SK-N-MC (cell line): Measurements from ENCODE around the gene CRYAA.
"Not testable (repeated sequence)": the region's sequence is repeated elsewhere in the genome, so short reads cannot be mapped to it uniquely, and the experiment has no call there.

ENCODE experiments used
- DNase-seq: peaks from one replicate; pipeline ENCODE4 v3.0.0-alpha.2; 2011; ENCODE audit warnings: low read depth, low spot score
- H3K27ac ChIP-seq: fragments of 200-600 bp; sonication (generic); 2 replicates; pipeline ENCODE4 v1.5.1; 2016; ENCODE audit warnings: mixed run types
- H3K36me3 ChIP-seq: fragments of 200-600 bp; sonication (generic); 2 replicates; pipeline ENCODE4 v1.6.1; 2017; ENCODE audit warnings: antibody characterized with exemption, low read length, mixed read lengths; ENCODE audit not compliant: insufficient read depth
- H3K4me3 ChIP-seq: fragments of 200-600 bp; sonication (generic); 2 replicates; pipeline ENCODE4 v1.5.1; 2016
- H3K9ac ChIP-seq: fragments of 200-600 bp; sonication (generic); 2 replicates; pipeline ENCODE4 v1.8.0; 2017; ENCODE audit warnings: mixed run types, mixed read lengths; ENCODE audit not compliant: insufficient read length
- H3K9me3 ChIP-seq: fragments of 200-600 bp; sonication (generic); 2 replicates; pipeline ENCODE4 v1.6.1; 2017; ENCODE audit warnings: low read depth, mild to moderate bottlenecking, antibody characterized with exemption, low read length, moderate library complexity, mixed read lengths

The CRYAA gene

DNA sequence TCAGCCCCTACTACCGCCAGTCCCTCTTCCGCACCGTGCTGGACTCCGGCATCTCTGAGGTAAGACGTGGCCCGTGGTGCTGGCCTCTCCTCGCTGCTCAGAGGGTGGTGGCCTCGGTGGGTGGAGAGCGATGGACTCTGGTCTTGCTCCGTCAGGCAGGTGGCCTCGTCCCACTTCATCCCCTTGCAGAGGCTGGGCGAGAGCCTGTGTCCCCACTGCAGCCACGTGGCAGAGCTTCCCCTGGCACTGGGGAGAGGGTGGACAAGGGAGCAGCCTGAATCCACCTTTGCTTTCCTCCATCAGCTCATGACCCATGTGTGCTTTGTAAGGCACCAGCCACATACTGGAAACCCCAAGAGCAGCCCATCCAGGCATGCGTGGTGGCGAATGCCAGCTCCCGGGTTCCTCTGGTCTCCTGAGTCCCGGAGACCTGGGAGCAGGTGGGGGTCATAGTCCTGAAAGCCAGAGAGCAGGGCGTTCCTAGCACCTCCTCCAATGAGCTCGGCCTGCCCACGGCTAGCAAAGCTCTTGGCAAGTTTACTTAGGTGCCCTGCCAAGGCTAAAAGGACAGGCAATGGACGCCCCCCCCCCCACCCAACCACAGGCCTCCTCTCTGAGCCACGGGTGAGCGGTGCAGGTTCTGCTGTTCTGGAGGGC is 550 bp downstream of the CRYAA start:
- H3K27ac ChIP-seq, DNase-seq, H3K9me3 ChIP-seq, H3K9ac ChIP-seq, H3K36me3 ChIP-seq, H3K4me3 ChIP-seq: not testable (repeated sequence)

DNA sequence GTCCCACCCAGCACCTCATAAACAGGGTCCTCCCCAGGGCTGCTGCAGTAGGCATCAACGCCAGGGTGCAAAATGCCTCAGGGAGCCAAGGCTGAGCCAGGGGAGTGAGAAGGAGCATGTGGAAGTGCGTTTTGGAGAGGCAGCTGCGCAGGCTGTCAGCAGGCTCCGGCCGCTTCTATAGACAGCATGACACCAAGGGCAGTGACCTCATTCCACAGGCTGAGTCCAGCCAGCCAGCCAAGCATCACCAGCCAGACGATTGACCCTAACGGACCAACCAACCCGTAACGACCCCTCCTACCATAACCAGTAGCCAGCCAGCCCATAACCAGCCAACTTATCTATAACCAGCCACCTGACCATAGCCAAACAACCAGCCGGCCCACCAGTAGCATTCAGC is 1.1 kb downstream of the CRYAA start:
- not testable (repeated sequence) for H3K9ac ChIP-seq, H3K4me3 ChIP-seq, H3K9me3 ChIP-seq, H3K36me3 ChIP-seq, H3K27ac ChIP-seq, DNase-seq

DNA sequence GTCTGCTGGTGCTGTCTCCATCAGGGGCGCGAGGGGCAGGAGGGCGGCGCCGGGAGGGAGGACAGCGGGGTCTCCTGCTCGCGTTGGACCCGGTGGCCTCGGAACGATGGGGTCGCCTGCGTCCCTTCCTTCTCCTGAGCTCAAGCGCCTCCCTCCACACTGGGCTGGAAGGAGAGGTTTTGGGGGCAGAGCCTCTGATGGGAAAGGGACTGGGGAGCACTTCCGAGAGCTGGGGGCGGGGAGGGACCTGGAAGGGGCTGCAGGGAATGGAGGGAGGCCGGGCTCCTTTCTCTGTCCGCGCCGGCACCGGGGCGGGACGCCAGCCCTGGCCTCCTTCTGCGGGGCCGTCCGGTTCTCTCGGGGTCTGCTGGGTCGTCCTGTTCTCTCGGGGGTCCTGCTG is 4.0 kb downstream of the CRYAA start:
- not testable (repeated sequence) for DNase-seq, H3K27ac ChIP-seq, H3K36me3 ChIP-seq, H3K4me3 ChIP-seq, H3K9me3 ChIP-seq, H3K9ac ChIP-seq

- H3K9me3 ChIP-seq, H3K36me3 ChIP-seq, H3K4me3 ChIP-seq, DNase-seq, H3K9ac ChIP-seq, H3K27ac ChIP-seq: not testable (repeated sequence)
These were observed 4.6 kb downstream of the CRYAA start for GRCh38 chr21:43173438-43173837.

- H3K9ac ChIP-seq, H3K36me3 ChIP-seq, H3K9me3 ChIP-seq, H3K4me3 ChIP-seq, DNase-seq, H3K27ac ChIP-seq: not testable (repeated sequence)
These were observed 5.1 kb downstream of the CRYAA start for GRCh38 chr21:43173930-43174329.

DNA sequence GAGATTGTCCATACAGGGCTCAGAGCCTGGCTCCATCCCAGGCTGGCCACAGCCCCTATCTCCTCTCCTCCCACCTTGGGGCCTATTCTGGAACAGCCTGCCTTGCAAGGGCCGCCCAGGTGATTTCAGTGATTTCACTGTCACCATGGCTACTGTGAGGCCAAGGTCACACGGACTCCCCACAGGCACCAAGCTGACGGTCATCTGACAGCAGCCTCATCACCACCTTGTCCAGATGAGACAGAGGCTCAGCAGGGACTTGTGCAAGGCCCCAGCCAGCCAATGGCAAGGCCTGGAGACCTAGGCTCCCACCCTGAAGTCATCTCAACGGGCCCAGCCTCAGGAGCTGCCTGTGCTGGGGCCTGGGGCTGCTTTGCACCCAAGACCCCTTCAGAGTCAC is 6.2 kb downstream of the CRYAA start:
- H3K9me3 ChIP-seq, H3K9ac ChIP-seq, DNase-seq, H3K4me3 ChIP-seq, H3K36me3 ChIP-seq, H3K27ac ChIP-seq: not testable (repeated sequence)

GRCh38 chr21:43176621-43177020 is 7.8 kb downstream of the CRYAA start:
- not testable (repeated sequence) for H3K9me3 ChIP-seq, H3K36me3 ChIP-seq, H3K9ac ChIP-seq, H3K27ac ChIP-seq, H3K4me3 ChIP-seq, DNase-seq

GRCh38 chr21:43177043-43177906 is 8.5 kb downstream of the CRYAA start:
- H3K9me3 ChIP-seq, H3K36me3 ChIP-seq, H3K27ac ChIP-seq, H3K9ac ChIP-seq, DNase-seq, H3K4me3 ChIP-seq: not testable (repeated sequence)

DNA sequence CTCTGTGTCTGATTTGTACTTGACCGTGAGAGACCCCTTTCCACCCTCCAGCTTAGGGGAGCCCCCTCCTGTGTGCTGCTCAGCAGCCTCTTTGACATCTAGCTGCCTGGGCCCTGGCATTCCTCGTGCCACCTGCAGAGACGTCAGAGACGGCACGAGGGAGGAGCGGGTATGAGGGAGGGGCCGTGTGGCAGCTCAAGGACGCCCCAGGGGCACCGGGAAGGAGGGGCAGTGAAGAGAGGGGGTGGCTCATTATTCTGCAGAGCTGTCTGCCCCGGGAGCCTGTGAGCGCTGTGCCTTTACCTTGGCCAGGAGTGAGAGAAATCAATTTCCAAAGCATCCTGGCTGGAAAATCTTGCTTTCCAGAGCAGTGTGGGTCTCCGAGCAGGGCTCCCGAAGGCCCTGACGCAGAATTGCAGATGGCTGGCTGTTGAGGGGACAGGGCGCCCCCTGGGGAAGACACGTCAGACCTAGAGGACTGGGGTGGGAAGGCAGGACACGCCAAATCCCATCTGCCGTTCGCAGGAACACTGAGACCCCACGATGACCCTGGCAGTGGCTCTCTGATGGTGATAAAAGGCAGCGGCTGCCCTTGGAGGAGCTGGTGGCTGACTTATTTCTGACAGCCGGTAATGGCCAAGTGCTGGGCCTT is 9.5 kb downstream of the CRYAA start:
- not testable (repeated sequence) for H3K9ac ChIP-seq, H3K27ac ChIP-seq, H3K36me3 ChIP-seq, H3K9me3 ChIP-seq, H3K4me3 ChIP-seq, DNase-seq

GRCh38 chr21:43181033-43181432 is 12.2 kb downstream of the CRYAA start:
- not testable (repeated sequence) for H3K27ac ChIP-seq, H3K9ac ChIP-seq, H3K36me3 ChIP-seq, H3K4me3 ChIP-seq, H3K9me3 ChIP-seq, DNase-seq

DNA sequence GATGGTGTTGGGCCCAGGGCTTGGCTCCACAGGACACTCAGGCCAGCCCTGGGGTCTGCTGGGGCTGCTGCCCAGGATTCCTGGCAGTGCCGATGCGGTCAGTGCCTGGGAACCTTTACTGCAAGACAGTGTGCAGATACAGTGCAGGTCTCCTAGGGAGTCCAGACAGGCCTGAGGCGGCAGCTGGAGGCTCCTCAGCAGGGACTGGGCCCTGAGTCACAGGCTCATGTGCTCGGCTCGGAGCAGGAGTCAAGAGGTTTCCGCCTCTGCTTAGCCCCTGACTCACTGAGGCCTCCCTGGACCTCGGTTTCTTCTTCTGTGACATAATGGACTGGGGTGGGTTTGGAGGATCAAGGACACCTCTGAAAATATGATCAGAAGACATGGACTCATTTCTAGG is 18.5 kb downstream of the CRYAA start:
- not testable (repeated sequence) for H3K9me3 ChIP-seq, H3K36me3 ChIP-seq, H3K9ac ChIP-seq, H3K27ac ChIP-seq, H3K4me3 ChIP-seq, DNase-seq
